ENCODE data around the gene ZNF622. TPM values are rescaled to one million over a fixed set of nuclear protein-coding genes. Genes with fewer than 3 reads are reported as not detected.

Gene ZNF622
- total RNA-seq, 1 experiment from 2014 or later: 25.2 TPM

GRCh38 chr5:16430349-16431089, 35.1 kb downstream of the ZNF622 start:
- no peak overlapping the region for H2AFZ ChIP-seq (ENCODE audit: low read depth, low read length, poor library complexity, severe bottlenecking)
- intact Hi-C loops (cut with micrococcal nuclease): no loop called here
- TF ChIP-seq ZBTB33 (IDR thresholded peaks at IDR 0.05; ENCODE audit: extremely low read depth, insufficient replicate concordance, low read length) (no peak), POLR2AphosphoS5 (IDR thresholded peaks at IDR 0.05; ENCODE audit: low read depth, low read length) (no peak), TCF7L2 (IDR thresholded peaks at IDR 0.05; ENCODE audit: borderline replicate concordance, extremely low read depth, insufficient read depth, insufficient read length) (no peak), ATF3 (IDR thresholded peaks at IDR 0.05) (no peak), ELF1 (IDR thresholded peaks at IDR 0.05; ENCODE audit: borderline replicate concordance, low read depth) (no peak), SP1 (IDR thresholded peaks at IDR 0.05; ENCODE audit: low read depth) (no peak), FOSL1 (IDR thresholded peaks at IDR 0.05; ENCODE audit: low read depth) (no peak), SIN3A (IDR thresholded peaks at IDR 0.05; ENCODE audit: low read depth) (no peak)
- H4K20me1 ChIP-seq (ENCODE audit: insufficient read depth): no peaks in the 10 kb centered on the region
- H3K4me3 ChIP-seq (replicated peaks in 1 of 2; ENCODE audit: low read depth in 1 of 2, low read length in 2 of 2): no peak overlapping the region
- ChIA-PET POLR2A (no interaction called here), RAD21 (ENCODE audit: low non-redundant PET in 1 of 2, low total read pairs in 2 of 2, uncharacterized antibody in 2 of 2, unreplicated experiment in 2 of 2) (no interaction called here), CTCF (no interaction called here)
- H3K4me2 ChIP-seq (ENCODE audit: low read length): no peak overlapping the region
- H3K9me3 ChIP-seq (ENCODE audit: control insufficient read depth in 1 of 2, insufficient read depth in 1 of 2, low read depth in 1 of 2, low read length in 2 of 2): no peaks in the 10 kb centered on the region
- H3K27me3 ChIP-seq (ENCODE audit: insufficient read depth, low read length): 0 out of 2 replicates have a peak, but pooled peaks cover 11% of the 10 kb centered on the region
- no peaks in the 10 kb centered on the region for H3K9me2 ChIP-seq (ENCODE audit: insufficient read depth)
- H3K4me1 ChIP-seq (ENCODE audit: control insufficient read depth in 1 of 2, insufficient read depth in 2 of 2, low read length in 2 of 2): no peaks in the 10 kb centered on the region
- H3K36me3 ChIP-seq (ENCODE audit: control insufficient read depth in 1 of 2, insufficient read depth in 2 of 2, low read length in 2 of 2): no peaks in the 10 kb centered on the region
- ATAC-seq (no peak), DNase-seq (ENCODE audit: low read depth, low spot score) (no peak)
- H3K27ac ChIP-seq (ENCODE audit: low read depth, low read length): no peak overlapping the region
- no peak overlapping the region for H3K9ac ChIP-seq (ENCODE audit: low read length)
- no TSS peak for BruUV-seq (replicated peaks)
- H3K79me2 ChIP-seq (ENCODE audit: insufficient read depth, low read length): no peaks in the 10 kb centered on the region
